ENCODE data around the gene COBL. TPM values are rescaled to one million over a fixed set of nuclear protein-coding genes. Genes with fewer than 3 reads are reported as not detected.

COBL gene
- total RNA-seq, 1 experiment from 2014 or later, result 49.9 TPM

GRCh38 chr7:51113560-51113959 lies 203.0 kb downstream of the COBL start:
- no TSS peak for BruUV-seq (replicated peaks)
- Mint-ChIP-seq H3K4me3 (ENCODE audit: low read depth, unreplicated experiment) (no peak overlapping the region), H3K27ac (ENCODE audit: unreplicated experiment) (no peak overlapping the region), H3K4me1 (ENCODE audit: low read depth, unreplicated experiment) (no peaks in the 10 kb centered on the region), H3K27me3 (ENCODE audit: unreplicated experiment) (no peaks in the 10 kb centered on the region), H3K36me3 (ENCODE audit: insufficient read depth, unreplicated experiment) (no peaks in the 10 kb centered on the region), H3K9me3 (ENCODE audit: low read depth, unreplicated experiment) (no peaks in the 10 kb centered on the region)
- CTCF ChIA-PET, result no interaction called here
- TF ChIP-seq CTCF (IDR thresholded peaks at IDR 0.05; ENCODE audit: unreplicated experiment), result no peak
- DNase-seq, result no peak
- intact Hi-C loops (cut with micrococcal nuclease; ENCODE audit: unreplicated experiment), result no loop called here

- CTCF ChIA-PET, result no interaction called here
- no peaks in the 10 kb centered on the region for H3K4me1 Mint-ChIP-seq (ENCODE audit: low read depth, unreplicated experiment)
- H3K4me3 Mint-ChIP-seq (ENCODE audit: low read depth, unreplicated experiment), result no peak overlapping the region
- no TSS peak for BruUV-seq (replicated peaks)
- TF ChIP-seq CTCF (IDR thresholded peaks at IDR 0.05; ENCODE audit: unreplicated experiment), result no peak
- no peaks in the 10 kb centered on the region for H3K9me3 Mint-ChIP-seq (ENCODE audit: low read depth, unreplicated experiment)
- DNase-seq, result no peak
- no peaks in the 10 kb centered on the region for H3K27me3 Mint-ChIP-seq (ENCODE audit: unreplicated experiment)
- no peak overlapping the region for H3K27ac Mint-ChIP-seq (ENCODE audit: unreplicated experiment)
- peaks cover 5% of the 10 kb centered on the region for H3K36me3 Mint-ChIP-seq (ENCODE audit: insufficient read depth, unreplicated experiment)
- intact Hi-C loops (cut with micrococcal nuclease; ENCODE audit: unreplicated experiment), result no loop called here
These were observed 205.2 kb downstream of the COBL start for GRCh38 chr7:51111241-51111940.

- no TSS peak for BruUV-seq (replicated peaks)
- no peak overlapping the region for H3K4me3 Mint-ChIP-seq (ENCODE audit: low read depth, unreplicated experiment)
- no peaks in the 10 kb centered on the region for H3K4me1 Mint-ChIP-seq (ENCODE audit: low read depth, unreplicated experiment)
- H3K27me3 Mint-ChIP-seq (ENCODE audit: unreplicated experiment), result no peaks in the 10 kb centered on the region
- peaks cover 5% of the 10 kb centered on the region for H3K36me3 Mint-ChIP-seq (ENCODE audit: insufficient read depth, unreplicated experiment)
- CTCF ChIA-PET, result interaction anchor here (0.6 kb wide), 1 partner anchor 11 kb away, joined by 3 read pairs; no protein-coding TSS in a partner anchor
- H3K9me3 Mint-ChIP-seq (ENCODE audit: low read depth, unreplicated experiment), result no peaks in the 10 kb centered on the region
- intact Hi-C loops (cut with micrococcal nuclease; ENCODE audit: unreplicated experiment), result no loop called here
- H3K27ac Mint-ChIP-seq (ENCODE audit: unreplicated experiment), result no peak overlapping the region
- DNase-seq, result no peak
- TF ChIP-seq CTCF (IDR thresholded peaks at IDR 0.05; ENCODE audit: unreplicated experiment), result no peak
These were observed 208.5 kb downstream of the COBL start for GRCh38 chr7:51108134-51108533.

- Mint-ChIP-seq H3K27me3 (ENCODE audit: unreplicated experiment) (no peaks in the 10 kb centered on the region), H3K27ac (ENCODE audit: unreplicated experiment) (no peak overlapping the region), H3K36me3 (ENCODE audit: insufficient read depth, unreplicated experiment) (peaks cover 5% of the 10 kb centered on the region), H3K9me3 (ENCODE audit: low read depth, unreplicated experiment) (no peaks in the 10 kb centered on the region), H3K4me1 (ENCODE audit: low read depth, unreplicated experiment) (peaks cover 10% of the 10 kb centered on the region), H3K4me3 (ENCODE audit: low read depth, unreplicated experiment) (no peak overlapping the region)
- BruUV-seq (replicated peaks), result no TSS peak
- no peak for DNase-seq
- intact Hi-C loops (cut with micrococcal nuclease; ENCODE audit: unreplicated experiment), result no loop called here
- CTCF ChIA-PET, result interaction anchor here (0.8 kb wide), 1 partner anchor 37 kb away, joined by 3 read pairs; no protein-coding TSS in a partner anchor
- TF ChIP-seq CTCF (IDR thresholded peaks at IDR 0.05; ENCODE audit: unreplicated experiment), result no peak
These were observed 212.3 kb downstream of the COBL start for GRCh38 chr7:51104278-51104677.

Data from Calu3 (cell line).